Hepatocyte (in vitro differentiated cells): ENCODE data around the gene SCIN. TPM values are rescaled to one million over a fixed set of nuclear protein-coding genes. Genes with fewer than 3 reads are reported as not detected.
"Not testable (repeated sequence)": the region's sequence is repeated elsewhere in the genome, so short reads cannot be mapped to it uniquely, and the experiment has no call there.

Experiments used
- DNase-seq: peaks from one replicate; pipeline ENCODE4 v3.0.0-alpha.2; 2016; ENCODE audit warnings: low spot score
- H2AFZ ChIP-seq: fragments of 200-600 bp; sonication (generic); 2 replicates; pipeline ENCODE4 v1.6.0; 2016; ENCODE audit warnings: antibody characterized with exemption, mild to moderate bottlenecking
- H3K27ac ChIP-seq: fragments of 200-600 bp; sonication (generic); 2 replicates; pipeline ENCODE4 v1.5.1; 2016; ENCODE audit warnings: mild to moderate bottlenecking
- H3K27me3 ChIP-seq: fragments of 200-600 bp; sonication (generic); 2 replicates; pipeline ENCODE4 v1.6.1; 2016
- H3K36me3 ChIP-seq: fragments of 200-600 bp; sonication (generic); replicated peaks from 2 replicates; pipeline ENCODE4 v1.5.1; 2016; ENCODE audit warnings: low read depth; ENCODE audit not compliant: insufficient read depth
- H3K4me1 ChIP-seq: fragments of 200-600 bp; sonication (generic); 2 replicates; pipeline ENCODE4 v1.5.1; 2016; ENCODE audit warnings: mild to moderate bottlenecking, moderate library complexity; ENCODE audit not compliant: insufficient read depth
- H3K4me2 ChIP-seq: fragments of 200-600 bp; sonication (generic); 2 replicates; pipeline ENCODE4 v1.6.0; 2016
- H3K4me3 ChIP-seq: fragments of 200-600 bp; sonication (generic); 2 replicates; pipeline ENCODE4 v1.5.1; 2016; ENCODE audit warnings: mild to moderate bottlenecking
- H3K79me2 ChIP-seq: fragments of 200-600 bp; sonication (generic); 2 replicates; pipeline ENCODE4 v1.6.0; 2017; ENCODE audit warnings: mild to moderate bottlenecking
- H3K9me2 ChIP-seq: fragments of 200-600 bp; sonication (generic); replicated peaks from 2 replicates; pipeline ENCODE4 v1.6.0; 2017; ENCODE audit warnings: mild to moderate bottlenecking; ENCODE audit not compliant: insufficient read depth
- H3K9me3 ChIP-seq: fragments of 200-600 bp; sonication (generic); 2 replicates; pipeline ENCODE4 v1.5.1; 2016; ENCODE audit warnings: low read depth, mild to moderate bottlenecking
- H4K20me1 ChIP-seq: fragments of 200-600 bp; sonication (generic); 2 replicates; pipeline ENCODE4 v1.6.0; 2016; ENCODE audit warnings: mild to moderate bottlenecking; ENCODE audit not compliant: insufficient read depth, poor library complexity, severe bottlenecking
- EZH2 ChIP-seq: fragments of 200-600 bp; sonication (generic); IDR thresholded peaks from 2 replicates; pipeline ENCODE4 v1.6.1; 2016; ENCODE audit warnings: antibody characterized with exemption, mild to moderate bottlenecking, borderline replicate concordance
- EZH2phosphoT487 ChIP-seq: fragments of 200-600 bp; sonication (generic); IDR thresholded peaks from one replicate; pipeline ENCODE4 v1.6.1; 2018; ENCODE audit warnings: antibody characterized with exemption, mild to moderate bottlenecking, low read depth, moderate library complexity; ENCODE audit not compliant: unreplicated experiment, severe bottlenecking
- WGBS: methylation state at CpG from one replicate; pipeline ENCODE4 v1.1.6; 2016; ENCODE audit warnings: low lambda C conversion rate; ENCODE audit errors: missing lambda C conversion rate; 5-methylcytosine and 5-hydroxymethylcytosine counted together
- polyA plus RNA-seq: library from polyadenylated mRNA; unstranded; fragments of >200 nt; fragmentation: Nextera tagmentation; extraction: Ambion mirVana; gene quantifications from 2 replicates; pipeline ENCODE4 v1.2.1, GENCODE V29; 2016
- total RNA-seq: library from RNA; depleted of rRNA; stranded (reverse); fragments of >200 nt; gene quantifications from 2 replicates; pipeline ENCODE4 v1.2.3, GENCODE V29; 2014
- TF ChIP-seq, protein P1 (sequence below): fragments of 200-600 bp; sonication (generic); IDR thresholded peaks from 2 replicates; pipeline ENCODE4 v1.5.1; 2016; ENCODE audit warnings: antibody characterized with exemption, mild to moderate bottlenecking; ENCODE audit not compliant: poor library complexity

SCIN gene
- total and polyA plus RNA-seq, 2 experiments from 2014 or later, result 6.3 to 6.7 TPM

GRCh38 chr7:12660986-12661385, 90.5 kb downstream of the SCIN start:
- H3K27me3 ChIP-seq, H4K20me1 ChIP-seq, H3K27ac ChIP-seq, H3K36me3 ChIP-seq, H3K4me2 ChIP-seq, H3K9me2 ChIP-seq, DNase-seq, H3K9me3 ChIP-seq, H3K4me1 ChIP-seq, H3K79me2 ChIP-seq, H3K4me3 ChIP-seq, H2AFZ ChIP-seq: not testable (repeated sequence)
- 75% methylated on average over 3 of the region's 3 CpGs for WGBS

DNA sequence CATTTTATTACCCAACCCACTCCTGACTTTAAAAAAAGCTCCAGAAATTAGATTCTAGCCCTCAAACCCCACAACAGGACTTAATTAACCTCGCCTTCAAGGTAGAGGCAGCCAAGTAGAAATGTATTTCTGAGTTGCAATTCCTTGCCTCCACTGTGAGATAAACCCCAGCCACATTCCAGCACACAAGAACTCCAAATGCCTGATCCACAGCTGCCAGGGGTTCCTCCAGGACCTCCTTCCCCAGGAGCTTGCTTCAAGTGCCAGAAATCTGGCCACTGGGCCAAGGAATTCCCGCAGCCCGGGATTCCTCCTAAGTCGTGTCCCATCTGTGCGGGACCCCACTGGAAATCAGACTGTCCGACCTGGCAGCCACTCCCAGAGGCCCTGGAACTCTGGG, 91.1 kb downstream of the SCIN start:
- Histone ChIP-seq H3K79me2 (no peaks in the 10 kb centered on the region), H3K27ac (no peak overlapping the region), H3K4me2 (no peak overlapping the region), H3K36me3 (no peaks in the 10 kb centered on the region), H2AFZ (no peak overlapping the region), H3K4me3 (no peak overlapping the region), H4K20me1 (no peaks in the 10 kb centered on the region), H3K9me2 (no peaks in the 10 kb centered on the region), H3K27me3 (no peaks in the 10 kb centered on the region), H3K9me3 (no peaks in the 10 kb centered on the region), H3K4me1 (no peaks in the 10 kb centered on the region)
- TF ChIP-seq EZH2, result no peak
- TF ChIP-seq, protein P1, sequence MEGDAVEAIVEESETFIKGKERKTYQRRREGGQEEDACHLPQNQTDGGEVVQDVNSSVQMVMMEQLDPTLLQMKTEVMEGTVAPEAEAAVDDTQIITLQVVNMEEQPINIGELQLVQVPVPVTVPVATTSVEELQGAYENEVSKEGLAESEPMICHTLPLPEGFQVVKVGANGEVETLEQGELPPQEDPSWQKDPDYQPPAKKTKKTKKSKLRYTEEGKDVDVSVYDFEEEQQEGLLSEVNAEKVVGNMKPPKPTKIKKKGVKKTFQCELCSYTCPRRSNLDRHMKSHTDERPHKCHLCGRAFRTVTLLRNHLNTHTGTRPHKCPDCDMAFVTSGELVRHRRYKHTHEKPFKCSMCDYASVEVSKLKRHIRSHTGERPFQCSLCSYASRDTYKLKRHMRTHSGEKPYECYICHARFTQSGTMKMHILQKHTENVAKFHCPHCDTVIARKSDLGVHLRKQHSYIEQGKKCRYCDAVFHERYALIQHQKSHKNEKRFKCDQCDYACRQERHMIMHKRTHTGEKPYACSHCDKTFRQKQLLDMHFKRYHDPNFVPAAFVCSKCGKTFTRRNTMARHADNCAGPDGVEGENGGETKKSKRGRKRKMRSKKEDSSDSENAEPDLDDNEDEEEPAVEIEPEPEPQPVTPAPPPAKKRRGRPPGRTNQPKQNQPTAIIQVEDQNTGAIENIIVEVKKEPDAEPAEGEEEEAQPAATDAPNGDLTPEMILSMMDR, result no peak
- no peak for TF ChIP-seq EZH2phosphoT487
- WGBS, result 97% methylated on average over 6 of the region's 6 CpGs
- DNase-seq, result no peak

DNA sequence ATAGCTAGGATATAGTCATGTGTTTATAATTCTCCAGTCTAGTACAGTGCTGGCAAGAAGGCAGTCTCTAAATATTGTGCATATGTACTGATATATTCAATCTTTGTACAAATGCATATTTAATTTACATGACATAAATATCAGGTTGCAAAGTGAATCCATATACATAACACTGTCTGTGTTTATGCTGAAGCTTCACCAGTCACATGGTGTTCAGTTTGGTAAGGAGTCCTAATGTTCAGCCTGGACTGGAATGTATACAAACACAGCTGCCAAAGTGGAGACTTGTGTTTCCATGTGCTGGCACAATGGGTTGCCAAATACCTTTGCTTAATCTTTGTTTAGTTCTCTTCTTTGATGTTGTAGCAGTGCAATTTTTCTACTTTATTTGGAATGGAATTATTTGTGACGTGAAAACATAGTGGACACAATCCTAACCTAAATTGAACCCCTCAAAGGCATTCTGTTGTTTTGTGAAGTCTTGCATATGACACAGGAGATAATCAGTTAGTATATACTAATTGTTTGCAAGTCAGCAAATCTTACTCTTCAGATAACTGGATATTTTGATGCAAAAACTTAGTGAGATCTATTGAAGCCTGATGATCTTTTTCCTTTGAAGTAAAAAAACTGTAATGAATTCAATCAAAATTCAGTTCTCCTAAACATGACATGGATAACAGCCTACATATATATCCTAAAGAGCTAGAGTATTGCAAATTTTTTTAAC, 99.6 kb downstream of the SCIN start:
- Histone ChIP-seq H3K4me3 (no peak overlapping the region), H3K36me3 (no peaks in the 10 kb centered on the region), H3K9me2 (no peaks in the 10 kb centered on the region), H3K9me3 (no peaks in the 10 kb centered on the region), H3K27me3 (no peaks in the 10 kb centered on the region), H3K79me2 (no peaks in the 10 kb centered on the region), H2AFZ (no peak overlapping the region), H3K27ac (peak overlapping the region; percentile 28), H4K20me1 (no peaks in the 10 kb centered on the region), H3K4me1 (no peaks in the 10 kb centered on the region), H3K4me2 (no peak overlapping the region)
- TF ChIP-seq, protein P1, result no peak
- TF ChIP-seq EZH2phosphoT487 (no peak), EZH2 (no peak)
- peak; percentile 23 for DNase-seq
- 39% methylated on average over 1 of the region's 1 CpG for WGBS

GRCh38 chr7:12670743-12671520, 100.4 kb downstream of the SCIN start:
- no peak for DNase-seq
- 80% methylated on average over 6 of the region's 6 CpGs for WGBS

GRCh38 chr7:12673436-12673835, 102.9 kb downstream of the SCIN start:
- DNase-seq, result not testable (repeated sequence)

More at GRCh38 chr7:12670743-12671520, 100.4 kb downstream of the SCIN start:
- Histone ChIP-seq H3K4me2 (no peak overlapping the region), H3K27ac (peak overlapping the region; percentile 28), H3K36me3 (no peaks in the 10 kb centered on the region), H3K9me2 (no peaks in the 10 kb centered on the region), H3K4me1 (no peaks in the 10 kb centered on the region), H3K9me3 (no peaks in the 10 kb centered on the region), H3K79me2 (no peaks in the 10 kb centered on the region), H3K4me3 (no peak overlapping the region), H3K27me3 (no peaks in the 10 kb centered on the region), H4K20me1 (no peaks in the 10 kb centered on the region), H2AFZ (no peak overlapping the region)
- TF ChIP-seq EZH2, result no peak
- no peak for TF ChIP-seq EZH2phosphoT487
- TF ChIP-seq, protein P1, result no peak

More at GRCh38 chr7:12673436-12673835, 102.9 kb downstream of the SCIN start:
- H3K27ac ChIP-seq, H3K9me2 ChIP-seq, H3K4me3 ChIP-seq, H3K36me3 ChIP-seq, H2AFZ ChIP-seq, H3K4me1 ChIP-seq, H3K9me3 ChIP-seq, H3K27me3 ChIP-seq, H3K79me2 ChIP-seq, H4K20me1 ChIP-seq, H3K4me2 ChIP-seq: not testable (repeated sequence)
- WGBS, result 97% methylated on average over 7 of the region's 7 CpGs
